Neural progenitor cell (in vitro differentiated cells): ENCODE results near the gene KCNIP2. TPM values are rescaled to one million over a fixed set of nuclear protein-coding genes. Genes with fewer than 3 reads are reported as not detected.

Source experiments
- DNase-seq: peaks from one replicate; pipeline ENCODE4 v3.0.0-alpha.2; 2016; ENCODE audit warnings: low spot score
- H2AFZ ChIP-seq: fragments of 200-600 bp; sonication (generic); replicated peaks from 2 replicates; pipeline ENCODE4 v1.6.1; 2016; ENCODE audit warnings: antibody characterized with exemption
- H3F3A ChIP-seq: fragments of 200-600 bp; sonication (generic); 2 replicates; pipeline ENCODE4 v1.6.1; 2016; ENCODE audit warnings: antibody characterized with exemption, low read depth
- H3K27ac ChIP-seq: fragments of 200-600 bp; sonication (generic); 2 replicates; pipeline ENCODE4 v1.5.1; 2016; ENCODE audit warnings: mild to moderate bottlenecking
- H3K27me3 ChIP-seq: fragments of 200-600 bp; sonication (generic); 2 replicates; pipeline ENCODE4 v1.6.1; 2016; ENCODE audit warnings: mild to moderate bottlenecking, moderate library complexity
- H3K36me3 ChIP-seq: fragments of 200-600 bp; sonication (generic); 2 replicates; pipeline ENCODE4 v1.5.1; 2016
- H3K4me1 ChIP-seq: fragments of 200-600 bp; sonication (generic); 2 replicates; pipeline ENCODE4 v1.6.1; 2016; ENCODE audit warnings: mixed run types
- H3K4me2 ChIP-seq: fragments of 200-600 bp; sonication (generic); 2 replicates; pipeline ENCODE4 v1.6.1; 2016
- H3K4me3 ChIP-seq: fragments of 200-600 bp; sonication (generic); 2 replicates; pipeline ENCODE4 v1.5.1; 2016
- H3K79me2 ChIP-seq: fragments of 200-600 bp; sonication (generic); 2 replicates; pipeline ENCODE4 v1.6.1; 2016; ENCODE audit warnings: low read depth
- H3K9ac ChIP-seq: fragments of 200-600 bp; sonication (generic); 2 replicates; pipeline ENCODE4 v1.6.1; 2016
- H3K9me3 ChIP-seq: fragments of 200-600 bp; sonication (generic); 2 replicates; pipeline ENCODE4 v1.5.1; 2016; ENCODE audit warnings: low read depth
- H4K20me1 ChIP-seq: fragments of 200-600 bp; sonication (generic); 2 replicates; pipeline ENCODE4 v1.6.1; 2016; ENCODE audit warnings: low read depth
- H3K27ac Mint-ChIP-seq: 3 replicates; pipeline ENCODE4 v1.8.0; 2021; ENCODE audit warnings: mixed read lengths
- H3K27me3 Mint-ChIP-seq: 2 replicates; pipeline ENCODE4 v1.8.0; 2022; ENCODE audit warnings: low read depth, mild to moderate bottlenecking, inconsistent platforms, moderate library complexity, mixed read lengths; ENCODE audit not compliant: insufficient read depth
- H3K36me3 Mint-ChIP-seq: 3 replicates; pipeline ENCODE4 v1.8.0; 2021; ENCODE audit warnings: mixed read lengths
- H3K4me1 Mint-ChIP-seq: 3 replicates; pipeline ENCODE4 v1.8.0; 2021; ENCODE audit warnings: mixed read lengths
- H3K4me3 Mint-ChIP-seq: 3 replicates; pipeline ENCODE4 v1.8.0; 2021; ENCODE audit warnings: mild to moderate bottlenecking, moderate library complexity, mixed read lengths
- H3K9me3 Mint-ChIP-seq: 3 replicates; pipeline ENCODE4 v1.8.0; 2020; ENCODE audit warnings: mixed read lengths
- EZH2 ChIP-seq: fragments of 200-600 bp; sonication (generic); IDR thresholded peaks from 2 replicates; pipeline ENCODE4 v1.6.1; 2017; ENCODE audit warnings: antibody characterized with exemption, mild to moderate bottlenecking, moderate library complexity
- EZH2phosphoT487 ChIP-seq: fragments of 200-600 bp; sonication (generic); IDR thresholded peaks from 2 replicates; pipeline ENCODE4 v1.6.1; 2017; ENCODE audit warnings: antibody characterized with exemption
- total RNA-seq: library from RNA; depleted of rRNA; stranded (reverse); fragments of >200 nt; gene quantifications from 2 replicates; pipeline ENCODE4 v1.2.3, GENCODE V29; 2015; ENCODE audit warnings: low replicate concordance
- TF ChIP-seq, protein P1 (sequence below): fragments of 200-600 bp; sonication (generic); IDR thresholded peaks from 2 replicates; pipeline ENCODE4 v1.5.1; 2017; ENCODE audit warnings: antibody characterized with exemption, mild to moderate bottlenecking

The KCNIP2 gene
- total RNA-seq, 1 donor from 2014 or later = 2.4 TPM

DNA sequence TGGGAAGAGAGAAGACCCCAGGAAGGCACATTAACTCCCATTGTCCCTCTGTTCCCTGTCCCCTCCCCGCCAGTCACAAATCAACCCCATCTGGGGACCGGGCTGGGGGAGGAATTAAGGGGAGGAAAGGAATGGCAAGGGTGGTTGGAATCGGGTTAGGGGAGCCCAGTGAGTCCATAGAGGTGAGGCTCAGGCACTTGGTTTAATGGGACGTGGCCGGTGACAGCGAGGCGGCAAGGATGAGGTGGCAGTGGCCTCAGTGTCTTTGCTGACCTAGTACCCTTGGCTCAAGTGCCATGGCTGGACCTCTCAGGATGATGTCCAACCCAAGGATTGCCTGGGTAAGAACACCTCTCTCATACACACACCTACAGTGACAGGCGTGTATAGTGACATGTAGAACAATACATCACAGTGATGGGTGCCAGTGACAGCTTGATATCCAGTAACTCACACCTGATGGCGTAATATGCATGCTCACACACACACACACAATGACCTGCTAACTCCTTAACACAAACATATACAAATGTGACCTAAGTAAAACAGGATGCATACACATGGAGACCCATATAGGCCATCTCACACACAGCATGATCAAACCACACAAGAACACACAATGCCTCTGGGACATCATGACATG is 12.3 kb downstream of the KCNIP2 start:
- H3K4me3 ChIP-seq = peak overlapping the region; percentile 50
- Mint-ChIP-seq H3K4me3 (peak overlapping the region; percentile 77), H3K36me3 (no peaks in the 10 kb centered on the region), H3K9me3 (no peaks in the 10 kb centered on the region), H3K4me1 (peaks cover 33% of the 10 kb centered on the region), H3K27me3 (peaks cover 11% of the 10 kb centered on the region), H3K27ac (no peak overlapping the region)
- H2AFZ ChIP-seq = peak overlapping the region; percentile 32
- peaks cover 27% of the 10 kb centered on the region for H3K4me1 ChIP-seq
- DNase-seq = no peak
- H3K9ac ChIP-seq = no peak overlapping the region
- H3K27ac ChIP-seq = no peak overlapping the region
- H3K9me3 ChIP-seq = no peaks in the 10 kb centered on the region
- no peaks in the 10 kb centered on the region for H3K36me3 ChIP-seq
- no peaks in the 10 kb centered on the region for H3K79me2 ChIP-seq
- H3K27me3 ChIP-seq = no peaks in the 10 kb centered on the region
- peak overlapping the region; percentile 72 for H3K4me2 ChIP-seq
- peaks cover 27% of the 10 kb centered on the region for H4K20me1 ChIP-seq
- TF ChIP-seq EZH2phosphoT487 (no peak), EZH2 (no peak)
- TF ChIP-seq, protein P1, sequence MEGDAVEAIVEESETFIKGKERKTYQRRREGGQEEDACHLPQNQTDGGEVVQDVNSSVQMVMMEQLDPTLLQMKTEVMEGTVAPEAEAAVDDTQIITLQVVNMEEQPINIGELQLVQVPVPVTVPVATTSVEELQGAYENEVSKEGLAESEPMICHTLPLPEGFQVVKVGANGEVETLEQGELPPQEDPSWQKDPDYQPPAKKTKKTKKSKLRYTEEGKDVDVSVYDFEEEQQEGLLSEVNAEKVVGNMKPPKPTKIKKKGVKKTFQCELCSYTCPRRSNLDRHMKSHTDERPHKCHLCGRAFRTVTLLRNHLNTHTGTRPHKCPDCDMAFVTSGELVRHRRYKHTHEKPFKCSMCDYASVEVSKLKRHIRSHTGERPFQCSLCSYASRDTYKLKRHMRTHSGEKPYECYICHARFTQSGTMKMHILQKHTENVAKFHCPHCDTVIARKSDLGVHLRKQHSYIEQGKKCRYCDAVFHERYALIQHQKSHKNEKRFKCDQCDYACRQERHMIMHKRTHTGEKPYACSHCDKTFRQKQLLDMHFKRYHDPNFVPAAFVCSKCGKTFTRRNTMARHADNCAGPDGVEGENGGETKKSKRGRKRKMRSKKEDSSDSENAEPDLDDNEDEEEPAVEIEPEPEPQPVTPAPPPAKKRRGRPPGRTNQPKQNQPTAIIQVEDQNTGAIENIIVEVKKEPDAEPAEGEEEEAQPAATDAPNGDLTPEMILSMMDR = no peak
- peaks cover 34% of the 10 kb centered on the region for H3F3A ChIP-seq

DNA sequence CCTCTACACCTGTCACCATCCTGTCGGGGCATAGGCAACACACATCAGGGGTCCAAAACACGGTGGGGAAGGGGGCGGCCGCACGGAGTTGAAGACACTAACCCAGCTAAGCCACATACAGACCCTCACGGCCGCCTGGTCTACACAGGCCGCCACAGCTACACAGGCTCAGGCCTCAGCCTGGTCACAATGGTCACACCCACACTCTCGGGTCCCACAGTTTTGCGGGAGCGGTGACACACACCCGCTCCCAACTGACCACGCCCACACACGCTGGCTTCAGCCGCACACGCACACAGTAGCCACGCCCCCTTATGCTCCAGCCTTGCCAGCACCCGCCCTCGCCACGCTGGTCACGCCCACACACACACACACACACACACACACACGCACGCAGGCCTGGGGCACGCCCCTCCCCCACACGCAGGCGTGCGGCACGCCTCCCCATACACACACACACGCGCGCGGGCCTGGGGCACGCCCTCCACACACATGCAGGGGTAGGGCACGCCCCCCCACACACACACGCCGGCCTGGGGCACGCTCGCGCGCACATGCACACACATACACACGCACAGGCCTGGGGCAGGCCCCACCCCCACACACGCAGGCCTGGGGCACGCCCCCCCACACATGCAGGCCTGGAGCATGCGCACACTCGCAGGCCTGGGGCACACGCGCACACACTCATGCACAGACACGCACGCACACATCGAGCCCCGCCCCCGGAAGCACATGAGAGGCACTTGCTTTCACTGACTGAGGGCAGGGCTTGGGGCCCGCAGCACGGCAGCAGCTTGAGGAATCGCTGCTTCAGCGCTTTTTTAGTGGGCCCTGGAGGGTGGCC is 13.1 kb downstream of the KCNIP2 start:
- H3K27ac Mint-ChIP-seq = no peak overlapping the region
- H3K4me1 ChIP-seq = peaks cover 19% of the 10 kb centered on the region
- peak overlapping the region; percentile 32 for H2AFZ ChIP-seq
- H3K27ac ChIP-seq = no peak overlapping the region
- H3K79me2 ChIP-seq = no peaks in the 10 kb centered on the region
- no peaks in the 10 kb centered on the region for H3K27me3 ChIP-seq
- peaks cover 31% of the 10 kb centered on the region for H3F3A ChIP-seq
- H3K27me3 Mint-ChIP-seq = peaks cover 11% of the 10 kb centered on the region
- H3K9me3 ChIP-seq = no peaks in the 10 kb centered on the region
- H3K9ac ChIP-seq = no peak overlapping the region
- H3K4me2 ChIP-seq = peak overlapping the region; percentile 72
- peak overlapping the region; percentile 50 for H3K4me3 ChIP-seq
- H3K36me3 Mint-ChIP-seq = no peaks in the 10 kb centered on the region
- TF ChIP-seq EZH2phosphoT487 (no peak), EZH2 (no peak)
- TF ChIP-seq, protein P1 = no peak
- peak overlapping the region; percentile 77 for H3K4me3 Mint-ChIP-seq
- peaks cover 23% of the 10 kb centered on the region for H4K20me1 ChIP-seq
- DNase-seq = peak; percentile 95
- H3K9me3 Mint-ChIP-seq = no peaks in the 10 kb centered on the region
- H3K4me1 Mint-ChIP-seq = peaks cover 28% of the 10 kb centered on the region
- H3K36me3 ChIP-seq = no peaks in the 10 kb centered on the region

DNA sequence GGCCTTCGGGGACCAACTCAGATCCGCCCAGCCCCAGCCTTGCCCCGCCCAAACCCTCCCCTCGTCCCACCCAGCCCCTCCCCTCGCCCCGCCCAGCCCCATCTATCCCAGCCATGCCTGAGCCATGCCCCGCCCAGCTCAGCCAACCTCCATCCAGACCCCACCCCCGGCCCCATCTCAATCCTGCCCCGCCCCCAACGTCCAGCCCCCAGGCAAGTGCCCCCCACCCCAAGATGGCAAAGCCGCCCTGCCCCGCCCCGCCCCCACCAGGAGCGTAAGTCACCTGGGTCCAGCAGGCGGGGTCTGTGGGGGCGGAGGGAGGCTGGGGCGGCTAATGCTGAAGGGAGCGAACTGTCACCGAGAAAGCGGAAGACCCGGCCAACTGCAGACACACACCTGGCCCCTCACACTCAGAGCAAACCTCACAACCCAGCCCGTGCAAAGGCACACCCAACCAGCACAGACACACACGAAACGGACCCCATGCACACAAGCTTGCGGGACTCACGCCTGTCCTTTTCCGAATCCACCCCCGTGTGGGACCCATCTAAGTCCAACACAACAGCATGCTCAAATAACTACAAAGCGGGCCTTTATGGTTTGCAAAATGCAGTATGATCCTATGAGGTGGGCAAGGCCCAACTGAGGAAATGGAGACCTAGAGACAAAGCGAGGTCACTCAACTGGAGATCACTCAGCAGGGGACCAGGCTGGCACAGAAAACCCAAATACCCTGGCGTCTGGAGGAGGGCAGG is 13.9 kb downstream of the KCNIP2 start:
- Histone ChIP-seq H3K9ac (no peak overlapping the region), H4K20me1 (peaks cover 23% of the 10 kb centered on the region), H2AFZ (no peak overlapping the region), H3K4me1 (peaks cover 15% of the 10 kb centered on the region), H3K36me3 (no peaks in the 10 kb centered on the region), H3K79me2 (no peaks in the 10 kb centered on the region), H3K9me3 (no peaks in the 10 kb centered on the region), H3K4me2 (peak overlapping the region; percentile 78), H3K27ac (no peak overlapping the region), H3F3A (peaks cover 29% of the 10 kb centered on the region), H3K27me3 (no peaks in the 10 kb centered on the region), H3K4me3 (peak overlapping the region; percentile 50)
- no peaks in the 10 kb centered on the region for H3K36me3 Mint-ChIP-seq
- TF ChIP-seq, protein P1 = no peak
- no peak for TF ChIP-seq EZH2
- H3K4me1 Mint-ChIP-seq = peaks cover 23% of the 10 kb centered on the region
- H3K9me3 Mint-ChIP-seq = no peaks in the 10 kb centered on the region
- H3K27ac Mint-ChIP-seq = no peak overlapping the region
- peaks cover 11% of the 10 kb centered on the region for H3K27me3 Mint-ChIP-seq
- H3K4me3 Mint-ChIP-seq = peak overlapping the region; percentile 77
- peak; percentile 92 for DNase-seq
